HG03432 (cell line): ENCODE results near the gene CFAP68.

Experiments
- ATAC-seq: cut with Tn5 transposase; IDR thresholded peaks from one replicate; pipeline ENCODE4 v1.9.1; 2021; ENCODE audit warnings: mild to moderate bottlenecking, moderate library complexity; ENCODE audit not compliant: unreplicated experiment

CFAP68 gene

GRCh38 chr11:111878849-111879636 lies at the start of gene CFAP68, which contains the start of gene FDXACB1:
Gene CFAP68 (plus strand): TSS chr11:111879541. CDS start chr11:111879561, 20 bp downstream.
Gene FDXACB1 (minus strand): TSS chr11:111879165. CDS start chr11:111879132, 33 bp downstream.
- ATAC-seq: peak; percentile 91

GRCh38 chr11:111833524-111833923 lies 45.8 kb upstream of the CFAP68 start:
- ATAC-seq: no peak

GRCh38 chr11:111834432-111835163 lies 44.7 kb upstream of the CFAP68 start:
- ATAC-seq: no peak

GRCh38 chr11:111835665-111836064 lies 43.7 kb upstream of the CFAP68 start:
- no peak for ATAC-seq

GRCh38 chr11:111836162-111836561 lies 43.2 kb upstream of the CFAP68 start:
- no peak for ATAC-seq

GRCh38 chr11:111836721-111837120 lies 42.6 kb upstream of the CFAP68 start:
- ATAC-seq: peak; percentile 86

GRCh38 chr11:111837366-111837891 lies 41.9 kb upstream of the CFAP68 start:
- ATAC-seq: no peak

GRCh38 chr11:111838054-111838453 lies 41.3 kb upstream of the CFAP68 start:
- no peak for ATAC-seq

GRCh38 chr11:111840143-111840542 lies 39.2 kb upstream of the CFAP68 start:
- ATAC-seq: no peak

GRCh38 chr11:111841370-111842053 lies 37.8 kb upstream of the CFAP68 start:
- ATAC-seq: peak; percentile 61

- no peak for ATAC-seq
Observed at GRCh38 chr11:111843661-111844060, 35.7 kb upstream of the CFAP68 start.

- no peak for ATAC-seq
Observed at GRCh38 chr11:111845276-111846028, 33.9 kb upstream of the CFAP68 start.

- no peak for ATAC-seq
Observed at GRCh38 chr11:111846063-111846462, 33.3 kb upstream of the CFAP68 start.

- ATAC-seq: no peak
Observed at GRCh38 chr11:111846636-111847035, 32.7 kb upstream of the CFAP68 start.

- ATAC-seq: no peak
Observed at GRCh38 chr11:111849631-111850030, 29.7 kb upstream of the CFAP68 start.

GRCh38 chr11:111851067-111851466 lies 28.3 kb upstream of the CFAP68 start:
- no peak for ATAC-seq

GRCh38 chr11:111851636-111852035 lies 27.7 kb upstream of the CFAP68 start:
- ATAC-seq: no peak

GRCh38 chr11:111852103-111852502 lies 27.2 kb upstream of the CFAP68 start:
- no peak for ATAC-seq

- ATAC-seq: no peak
Observed at GRCh38 chr11:111855506-111855905, 23.8 kb upstream of the CFAP68 start.

- no peak for ATAC-seq
Observed at GRCh38 chr11:111860257-111860656, 19.1 kb upstream of the CFAP68 start.
